Activated CD8-positive, alpha-beta memory T cell treated with anti-CD3 and anti-CD28 coated beads, Interleukin-2, amount 50 U/mL, for 48 hours (primary cell): ENCODE measurements around the gene CLCN7.

ENCODE experiments used
- DNase-seq: peaks from one replicate; pipeline ENCODE4 v3.0.0-alpha.2; 2020

The CLCN7 gene

DNA sequence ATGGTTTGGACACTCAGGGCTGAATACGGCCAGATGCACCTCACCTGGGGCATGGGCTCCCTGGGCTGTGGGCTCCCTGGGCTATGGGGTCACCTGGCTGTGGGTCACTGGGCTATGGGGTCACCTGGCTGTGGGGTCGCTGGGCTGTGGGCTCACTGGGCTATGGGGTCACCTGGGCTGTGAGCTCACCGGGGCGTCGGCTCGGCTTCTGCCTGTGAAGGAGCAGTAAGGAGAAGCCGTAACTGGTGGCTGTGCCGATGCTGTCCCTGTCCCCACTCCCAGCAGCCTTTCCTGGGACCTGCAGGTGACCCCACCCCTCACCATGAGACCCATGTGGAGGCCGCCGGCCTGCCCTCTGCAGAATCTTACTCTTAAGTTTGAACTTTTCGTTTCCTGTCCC is 45.8 kb downstream of the CLCN7 start:
- DNase-seq = no peak

DNA sequence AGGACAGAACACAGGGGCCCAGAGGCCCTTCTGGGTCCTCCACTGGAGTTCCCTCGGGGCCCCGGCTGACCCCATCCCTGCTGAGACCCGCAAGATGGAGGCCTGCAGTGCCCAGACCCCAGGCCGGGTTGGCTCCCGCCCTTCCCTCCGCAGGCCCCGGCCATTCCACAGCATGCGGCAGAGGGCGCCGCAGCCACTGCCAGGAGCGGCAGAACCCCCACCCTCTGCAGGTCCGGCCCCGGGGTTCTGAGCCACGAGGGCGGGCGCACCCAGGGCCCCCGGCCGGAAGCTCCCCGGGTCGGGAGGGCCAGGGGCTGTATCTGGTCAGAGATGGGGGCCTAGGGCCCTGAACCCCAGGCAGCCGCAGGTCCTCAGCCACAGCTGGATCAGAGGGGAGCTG is 46.3 kb downstream of the CLCN7 start:
- DNase-seq = peak; percentile 82

DNA sequence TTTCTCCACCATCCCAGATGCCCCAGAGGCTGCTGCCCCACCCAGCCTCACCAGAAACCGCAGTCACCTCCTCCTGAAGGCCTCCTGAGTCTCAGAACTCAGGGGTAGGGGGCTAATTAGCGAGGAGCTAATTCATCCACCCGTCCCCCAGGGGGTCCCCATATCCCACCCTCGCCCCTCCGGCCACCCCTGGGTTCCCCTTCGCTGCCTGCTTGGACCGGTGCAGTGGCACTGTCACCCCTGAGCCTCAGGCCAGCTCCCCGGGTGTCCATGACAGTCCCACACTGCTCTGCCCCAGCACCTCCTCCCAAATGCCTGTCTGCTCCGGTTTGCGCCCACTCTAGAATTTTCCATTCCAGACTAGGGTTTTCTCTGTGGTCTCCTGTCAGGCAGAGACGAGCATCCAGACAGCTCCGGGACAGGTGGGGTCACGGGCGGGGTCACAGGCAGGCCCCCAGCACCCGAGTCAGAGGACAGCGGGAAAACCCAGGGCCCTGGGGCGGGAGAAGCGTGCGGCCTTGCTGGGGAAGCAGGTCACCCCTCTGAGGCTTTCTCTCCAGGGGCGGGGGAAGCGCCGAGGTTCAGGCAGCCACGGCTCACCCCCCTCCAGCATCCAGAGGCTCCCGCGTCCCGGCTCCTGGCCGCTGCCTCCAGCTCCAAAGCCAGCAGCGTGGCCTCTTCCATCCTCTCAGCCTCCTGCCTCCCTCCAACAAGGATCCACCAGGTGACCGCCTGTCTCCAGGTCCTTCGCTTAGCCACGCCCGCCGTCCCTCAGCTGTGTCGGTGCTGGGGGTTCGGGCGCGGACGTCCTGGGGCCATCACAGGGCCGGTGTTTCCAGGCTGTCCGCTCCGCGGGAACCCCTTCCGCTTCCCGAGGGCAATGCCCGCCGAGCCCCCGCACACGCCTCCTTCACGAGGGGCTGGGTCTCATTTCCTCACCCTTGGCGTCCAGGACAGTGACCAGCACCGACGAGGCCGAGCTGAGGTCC is 47.1 kb downstream of the CLCN7 start:
- no peak for DNase-seq

DNA sequence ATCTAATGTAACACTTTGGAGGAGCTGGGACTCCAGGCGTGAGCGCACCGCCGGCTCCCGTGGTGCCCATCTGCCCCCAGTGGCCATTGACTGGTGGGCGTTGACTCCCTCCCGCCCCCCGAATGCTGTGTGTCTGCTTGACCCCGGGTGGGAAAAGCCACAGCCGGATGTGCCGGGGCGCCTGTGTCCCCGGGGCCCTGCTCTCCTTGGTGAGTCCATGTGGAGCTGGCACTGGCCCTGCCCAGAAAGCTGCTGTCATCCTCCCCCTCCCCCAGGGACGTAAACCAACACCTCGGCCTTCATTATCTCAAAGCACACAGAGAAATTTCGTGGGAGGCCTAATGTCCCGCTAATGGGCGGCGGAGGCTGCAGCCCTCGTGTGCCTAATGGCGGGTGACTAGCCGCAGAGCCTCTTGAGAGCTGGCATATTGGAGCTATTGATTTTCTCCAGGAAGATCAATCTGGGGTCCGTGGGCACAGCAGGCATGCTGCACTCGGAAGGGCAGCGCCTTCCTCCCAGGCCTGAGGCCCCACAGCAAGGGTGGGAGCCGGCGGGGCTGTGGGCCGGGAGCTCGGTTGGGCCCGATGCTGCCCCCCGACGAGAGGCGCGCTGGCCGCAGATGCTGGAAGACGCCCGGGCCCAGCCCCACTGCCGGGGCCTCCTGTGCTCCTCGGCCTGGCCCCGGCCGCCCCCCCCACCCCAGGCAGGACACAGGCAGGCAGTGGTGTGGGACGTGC is 47.9 kb downstream of the CLCN7 start:
- DNase-seq = no peak

DNA sequence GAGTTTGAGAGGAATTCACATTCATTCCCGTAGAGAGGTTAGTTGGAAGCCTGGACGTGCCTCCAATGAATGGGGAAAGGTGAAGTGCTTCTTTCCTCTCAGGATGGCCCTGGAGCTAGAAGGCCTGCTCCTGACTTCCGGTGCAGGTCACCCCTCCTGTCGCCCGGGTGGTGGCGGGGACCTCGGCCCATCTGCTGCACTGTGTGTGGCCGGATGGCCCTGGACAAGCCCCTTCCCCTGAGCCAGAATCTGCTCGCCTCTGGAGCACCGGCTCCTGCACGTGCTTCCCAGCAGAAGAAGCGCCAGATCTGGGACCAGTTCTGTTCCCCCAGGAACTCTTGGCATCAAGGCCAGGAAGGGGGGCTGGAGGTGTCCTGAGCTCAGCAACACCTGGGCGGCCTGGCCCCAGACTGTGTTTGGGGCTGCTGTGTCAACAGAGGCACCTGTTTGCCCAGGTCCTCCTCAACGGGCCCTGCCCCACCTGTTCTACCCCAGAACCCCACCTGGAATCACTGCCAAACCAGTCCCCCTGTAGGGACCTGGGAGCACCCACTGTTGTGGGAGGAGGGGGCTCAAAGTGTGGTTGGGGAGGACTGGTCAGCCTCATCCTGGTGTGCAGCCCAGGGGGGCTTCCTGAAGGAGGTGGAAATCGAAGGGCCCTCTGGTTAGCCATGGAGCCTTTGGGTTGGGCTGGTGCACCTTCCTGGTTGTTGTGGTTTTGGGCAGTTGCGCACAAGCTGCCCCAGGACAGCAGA is 49.0 kb downstream of the CLCN7 start:
- DNase-seq = no peak

DNA sequence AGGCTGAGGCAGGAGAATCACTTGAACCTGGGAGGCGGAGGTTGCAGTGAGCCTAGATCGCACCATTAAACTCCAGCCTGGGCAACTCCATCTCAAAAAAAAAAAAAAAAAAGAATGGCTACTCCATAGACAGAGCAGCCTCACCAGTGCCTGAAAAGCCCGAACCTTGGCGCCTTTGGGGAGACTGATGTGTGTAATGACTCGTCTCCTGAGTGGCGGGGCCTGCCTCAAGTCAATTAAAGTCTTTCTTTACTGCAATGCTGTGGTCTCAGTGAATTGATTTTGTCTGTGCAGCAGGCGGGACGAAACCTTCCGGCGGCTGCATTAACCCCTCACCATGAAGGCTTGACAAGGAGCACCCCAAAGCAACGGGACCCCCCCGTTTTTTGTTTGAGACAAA is 50.8 kb downstream of the CLCN7 start:
- no peak for DNase-seq

DNA sequence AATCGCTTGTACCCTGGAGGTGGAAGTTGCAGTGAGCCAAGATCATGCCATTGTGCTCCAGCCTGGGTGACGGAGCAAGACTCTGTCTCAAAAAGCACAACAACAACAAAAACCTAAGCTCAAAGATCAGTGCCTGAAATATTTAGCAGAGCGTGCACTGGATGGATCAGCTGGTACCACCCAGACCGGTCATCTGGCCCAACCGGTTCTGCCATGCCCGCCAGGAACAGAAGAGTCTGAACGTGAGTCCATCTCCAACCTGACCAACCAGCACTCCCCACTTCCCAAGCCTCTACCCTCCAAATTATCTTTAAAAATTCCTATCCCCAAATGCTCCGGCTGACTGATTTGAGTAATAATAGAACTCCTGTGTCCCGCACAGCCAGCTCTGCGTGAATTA is 52.8 kb downstream of the CLCN7 start:
- DNase-seq = no peak

DNA sequence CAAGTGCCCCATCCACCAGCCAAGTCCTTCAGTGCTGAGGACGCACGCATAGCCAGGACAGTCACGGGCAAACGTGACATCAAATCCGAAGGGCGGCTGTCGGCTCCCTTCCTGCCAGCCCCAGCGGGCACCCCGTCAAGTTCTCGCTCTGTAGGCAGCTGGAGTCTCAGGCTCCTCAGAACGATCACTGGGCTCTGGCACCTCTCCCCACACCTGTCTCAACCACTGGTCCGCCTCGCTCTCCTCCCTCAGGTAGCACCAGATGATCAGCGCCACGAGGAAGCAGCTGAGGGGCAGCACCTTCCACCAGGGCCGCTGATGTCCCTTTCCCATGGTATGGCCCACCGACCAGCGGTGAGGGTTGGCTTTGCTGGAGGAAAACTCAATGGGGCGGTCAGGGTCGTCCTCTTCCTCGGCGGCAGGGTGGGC is 54.7 kb downstream of the CLCN7 start:
- DNase-seq = no peak

DNA sequence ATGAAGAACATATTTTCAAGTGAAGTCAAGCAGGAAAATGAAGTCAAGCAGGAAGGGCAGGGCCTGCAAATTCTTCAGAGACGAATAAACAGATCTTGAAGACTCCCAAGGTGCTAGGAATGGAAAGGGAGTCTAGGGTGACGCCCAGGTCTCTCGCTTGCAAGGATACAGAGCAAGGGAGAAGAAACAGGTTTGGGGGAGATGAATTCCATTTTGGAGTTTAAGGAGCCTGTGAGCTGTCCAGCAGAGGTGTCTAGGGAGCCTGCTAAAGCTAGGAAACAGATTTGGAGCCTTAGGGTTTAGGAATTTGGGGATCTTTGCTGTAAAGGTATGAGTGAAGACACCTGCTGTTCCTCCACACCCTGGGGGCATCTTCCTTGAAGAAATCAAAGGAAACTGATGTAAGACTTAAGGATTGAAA is 58.3 kb downstream of the CLCN7 start:
- no peak for DNase-seq

DNA sequence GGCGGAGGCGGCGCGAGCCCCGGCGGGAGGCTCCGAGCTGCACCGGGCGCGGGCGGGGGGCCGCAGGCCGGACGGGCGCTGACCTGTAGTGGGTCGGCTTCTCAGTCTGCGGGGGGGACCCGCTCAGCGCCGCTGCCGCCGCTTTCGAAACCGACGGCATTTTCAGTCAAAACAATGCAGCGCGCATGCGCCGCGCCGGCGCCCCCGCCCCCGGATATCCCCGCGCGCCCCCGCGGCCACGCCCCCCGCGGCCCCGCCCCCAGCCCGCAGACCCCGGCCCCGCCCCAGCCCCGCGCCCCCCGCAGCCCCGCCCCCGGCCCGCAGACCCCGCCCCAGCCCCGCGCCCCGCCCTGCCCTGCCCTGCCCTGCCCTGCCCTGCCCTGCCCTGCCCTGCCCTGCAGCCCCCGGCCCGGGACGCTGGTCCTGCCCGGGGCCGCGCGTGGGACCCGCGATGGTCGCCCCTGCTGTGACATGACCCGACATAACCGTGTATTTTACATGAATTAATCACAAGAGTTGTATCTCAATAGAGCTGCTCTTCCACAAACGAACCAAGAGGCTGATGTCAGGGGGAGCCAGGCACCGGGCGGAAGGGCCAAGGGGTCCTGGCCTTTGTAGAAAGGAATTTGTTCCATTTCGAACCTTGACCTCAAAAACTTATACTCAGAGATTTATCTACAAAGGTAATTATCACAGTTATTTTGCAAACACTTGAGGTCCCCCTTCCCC is 60.1 kb downstream of the CLCN7 start, which contains the start of gene UNKL:
Gene UNKL (minus strand): TSS at position 173 of the 729 bp plus-strand sequence. CDS start 13 bp downstream, at position 160.
- DNase-seq = peak; percentile 92

DNA sequence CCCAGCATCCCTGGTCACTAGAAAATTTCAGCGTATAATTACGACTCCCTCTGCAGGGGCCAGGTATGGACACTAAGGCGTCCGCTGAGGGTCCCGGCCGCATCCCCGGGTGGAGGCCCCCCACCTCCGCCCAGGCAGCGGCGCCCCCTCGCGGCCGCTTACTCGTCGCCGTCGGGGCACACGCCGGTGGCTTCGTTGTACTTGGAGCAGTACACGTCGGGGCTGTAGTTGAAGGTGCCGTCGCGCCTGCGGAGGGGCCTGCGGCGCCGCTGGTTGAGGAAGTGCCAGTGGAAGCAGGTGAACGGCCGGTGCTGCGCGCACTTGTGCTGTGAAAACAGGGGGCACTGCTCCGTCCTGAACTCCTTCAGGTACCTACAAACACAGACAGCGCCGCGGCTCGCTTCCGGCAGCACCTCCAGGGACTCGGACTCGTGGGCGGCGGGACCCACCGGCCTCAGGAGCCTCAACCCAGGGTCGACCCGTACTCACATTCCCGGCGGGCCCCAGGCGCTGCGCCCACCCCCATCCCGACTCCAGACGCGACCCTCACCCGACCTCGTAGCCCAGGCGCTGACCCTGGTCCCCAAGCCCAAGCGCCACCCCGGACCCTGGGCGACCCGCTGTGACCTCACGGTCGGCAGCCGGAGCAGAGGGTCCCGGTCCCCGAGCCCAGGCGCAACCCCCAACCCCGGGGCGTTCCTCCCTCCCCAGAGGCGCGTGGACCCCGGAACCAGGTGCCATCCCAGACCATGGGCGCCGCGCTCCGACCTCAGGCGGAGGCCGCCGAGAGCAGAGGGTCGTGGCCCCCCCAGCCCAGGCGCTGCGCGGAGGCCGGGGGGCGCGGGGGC is 60.9 kb downstream of the CLCN7 start:
- peak; percentile 89 for DNase-seq

DNA sequence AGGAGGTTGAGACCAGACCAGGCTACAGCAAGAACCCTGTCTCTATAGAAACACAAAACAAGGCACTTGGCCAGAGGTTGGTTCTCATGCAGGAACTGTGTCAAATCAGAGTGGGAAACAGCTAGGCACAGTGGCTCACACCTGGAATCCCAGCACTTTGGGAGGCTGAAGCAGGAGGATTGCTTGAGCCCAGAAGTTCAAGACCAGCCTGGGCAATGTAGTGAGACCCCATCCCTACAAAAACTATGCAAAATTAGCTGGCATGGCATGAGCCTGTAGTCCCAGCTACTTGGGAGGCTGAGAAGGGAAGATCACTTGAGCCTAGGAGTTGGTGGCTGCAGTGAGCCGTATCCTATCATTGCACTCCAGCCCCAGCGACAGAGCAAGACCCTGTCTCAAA is 62.0 kb downstream of the CLCN7 start:
- no peak for DNase-seq

DNA sequence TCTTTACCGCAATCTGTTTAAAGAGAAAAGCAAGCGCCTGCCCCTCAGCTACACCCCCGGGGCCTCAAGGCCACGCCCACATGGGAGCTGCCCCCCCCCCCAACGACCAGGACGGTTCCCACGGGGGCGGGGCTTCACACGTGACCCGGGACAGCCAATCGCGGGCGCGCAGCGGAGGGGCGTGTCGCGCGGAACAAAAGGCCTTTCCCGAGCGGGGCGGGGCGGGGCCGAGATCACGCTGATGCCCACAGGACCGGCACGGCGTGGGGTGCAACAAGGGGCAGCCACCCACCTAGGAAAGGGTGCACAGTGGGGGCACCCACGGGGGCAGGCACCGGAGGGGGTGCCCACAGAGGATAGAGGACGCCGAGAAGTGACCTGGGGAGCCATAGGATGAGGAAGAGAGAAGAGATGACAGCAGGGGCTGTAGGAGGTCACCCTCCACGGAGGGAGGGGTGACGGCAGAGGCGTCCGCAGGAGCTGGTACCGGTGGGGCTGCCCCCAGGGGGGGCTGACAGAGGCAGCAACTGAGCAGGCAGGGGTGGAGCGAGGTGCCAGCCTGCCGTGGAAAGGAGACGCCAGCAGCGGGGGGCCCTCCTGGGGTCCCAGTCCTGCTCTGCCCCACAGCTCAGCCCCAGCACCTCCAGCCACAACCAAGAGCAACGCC is 66.5 kb downstream of the CLCN7 start:
- peak; percentile 99 for DNase-seq

DNA sequence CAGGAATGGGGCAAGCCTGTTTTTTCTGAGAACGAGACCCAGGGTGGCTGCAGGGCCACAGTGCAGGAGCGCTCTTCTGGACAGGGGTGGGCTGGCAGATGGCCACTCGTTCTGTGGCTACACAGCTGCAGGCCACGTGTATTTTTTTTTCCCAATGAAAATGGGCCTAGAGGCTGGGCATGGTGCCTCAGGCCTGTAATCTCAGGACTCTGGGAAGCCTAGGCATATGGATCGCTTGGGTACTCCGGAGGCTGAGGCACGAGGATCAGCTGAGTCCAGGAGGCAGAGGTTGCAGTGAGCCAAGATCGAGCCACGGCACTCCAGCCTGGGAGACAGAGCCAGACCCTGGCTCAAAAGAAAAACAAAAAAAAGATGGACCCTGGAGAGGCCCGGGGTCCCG is 67.1 kb downstream of the CLCN7 start:
- DNase-seq = no peak

DNA sequence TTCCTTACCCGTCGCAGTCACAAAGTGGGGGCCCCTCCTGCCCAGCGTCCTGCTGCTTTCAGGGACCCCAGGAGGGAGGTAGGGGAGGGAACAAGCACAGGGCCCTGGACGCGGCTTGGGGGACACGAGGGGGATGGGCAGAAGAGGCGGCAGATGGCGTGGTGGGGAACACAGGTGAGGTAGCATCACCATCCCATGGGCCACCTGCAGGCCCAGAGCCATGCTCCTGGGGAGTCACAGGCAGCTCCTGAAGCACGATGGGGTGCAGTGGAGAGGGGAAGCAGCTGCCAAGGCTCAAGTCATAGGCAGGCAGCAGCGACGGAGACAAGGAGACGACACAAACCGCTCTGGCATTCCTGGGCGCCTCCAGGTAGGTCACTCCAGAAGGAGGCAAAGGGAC is 71.1 kb downstream of the CLCN7 start:
- DNase-seq = no peak

DNA sequence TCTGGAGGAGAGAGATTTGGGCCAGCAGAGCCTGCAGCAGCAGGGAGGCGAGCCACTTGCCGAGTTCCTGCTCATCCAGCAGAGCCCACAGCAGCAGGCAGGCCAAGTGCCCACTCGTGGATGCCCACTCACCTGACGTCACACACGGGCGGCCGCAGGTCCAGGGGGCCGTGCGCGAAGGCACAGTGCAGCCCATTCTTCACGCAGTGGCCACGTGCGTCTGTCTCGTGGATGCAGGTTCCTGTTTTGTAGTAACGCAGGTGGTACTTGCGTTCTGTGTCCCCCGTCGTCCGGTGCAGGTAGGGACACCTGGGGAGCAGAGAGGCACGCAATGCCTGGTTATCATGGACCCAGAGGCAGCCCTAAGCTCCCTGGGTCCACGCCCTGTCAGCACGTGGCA is 71.8 kb downstream of the CLCN7 start:
- DNase-seq = no peak

DNA sequence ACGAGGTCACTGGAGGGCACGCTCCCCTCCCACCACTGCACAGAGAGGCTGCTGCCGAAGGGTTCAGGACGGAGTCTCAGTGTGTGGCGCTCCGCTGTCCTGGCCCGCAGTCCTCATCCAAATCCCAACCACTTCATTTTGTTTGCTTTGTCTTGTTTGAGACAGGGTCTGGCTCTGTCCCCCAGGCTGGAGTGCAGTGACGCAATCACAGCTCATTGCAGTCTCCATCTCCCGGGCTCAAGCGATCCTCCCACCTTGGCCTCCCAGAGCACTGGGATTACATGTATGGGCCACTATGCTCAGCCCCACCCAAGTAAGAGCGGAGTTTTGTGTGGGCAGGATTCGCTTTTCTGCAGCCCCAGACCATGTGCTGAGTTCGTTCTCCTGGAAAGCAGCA is 73.1 kb downstream of the CLCN7 start:
- no peak for DNase-seq

DNA sequence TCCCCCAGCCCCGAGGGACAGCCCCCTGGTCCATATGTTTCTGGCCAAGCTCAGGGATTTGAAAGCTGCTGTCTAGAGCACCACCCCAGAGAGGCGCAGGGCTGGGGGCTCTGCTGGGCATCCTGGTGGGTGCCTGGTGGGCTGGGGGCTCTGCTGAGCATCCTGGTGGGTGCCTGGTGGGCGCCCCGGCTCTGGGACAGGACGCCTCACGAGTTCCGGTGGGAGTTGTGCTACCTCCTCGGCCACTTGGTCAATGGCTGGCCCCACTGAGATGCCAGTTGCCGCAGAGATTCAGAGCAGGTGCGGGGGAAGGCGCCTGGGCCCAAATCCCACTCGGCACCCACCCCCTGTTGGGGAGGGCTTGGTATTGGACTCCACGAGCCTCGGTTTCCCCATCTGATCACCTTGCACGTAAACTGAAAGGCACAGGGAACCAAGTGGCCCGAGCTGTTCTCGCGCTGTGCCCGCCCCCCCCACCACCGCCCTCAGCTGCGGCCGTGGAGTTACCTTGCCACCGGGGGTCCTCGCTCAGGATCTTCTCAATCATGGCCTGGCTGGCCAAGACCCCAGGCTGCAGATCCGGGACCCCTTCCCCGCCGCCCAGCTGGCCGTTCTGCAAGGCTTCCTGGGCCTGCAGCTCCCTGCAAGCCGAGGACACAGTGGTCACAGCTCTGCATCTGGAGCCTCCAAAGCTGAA is 73.6 kb downstream of the CLCN7 start:
- no peak for DNase-seq

DNA sequence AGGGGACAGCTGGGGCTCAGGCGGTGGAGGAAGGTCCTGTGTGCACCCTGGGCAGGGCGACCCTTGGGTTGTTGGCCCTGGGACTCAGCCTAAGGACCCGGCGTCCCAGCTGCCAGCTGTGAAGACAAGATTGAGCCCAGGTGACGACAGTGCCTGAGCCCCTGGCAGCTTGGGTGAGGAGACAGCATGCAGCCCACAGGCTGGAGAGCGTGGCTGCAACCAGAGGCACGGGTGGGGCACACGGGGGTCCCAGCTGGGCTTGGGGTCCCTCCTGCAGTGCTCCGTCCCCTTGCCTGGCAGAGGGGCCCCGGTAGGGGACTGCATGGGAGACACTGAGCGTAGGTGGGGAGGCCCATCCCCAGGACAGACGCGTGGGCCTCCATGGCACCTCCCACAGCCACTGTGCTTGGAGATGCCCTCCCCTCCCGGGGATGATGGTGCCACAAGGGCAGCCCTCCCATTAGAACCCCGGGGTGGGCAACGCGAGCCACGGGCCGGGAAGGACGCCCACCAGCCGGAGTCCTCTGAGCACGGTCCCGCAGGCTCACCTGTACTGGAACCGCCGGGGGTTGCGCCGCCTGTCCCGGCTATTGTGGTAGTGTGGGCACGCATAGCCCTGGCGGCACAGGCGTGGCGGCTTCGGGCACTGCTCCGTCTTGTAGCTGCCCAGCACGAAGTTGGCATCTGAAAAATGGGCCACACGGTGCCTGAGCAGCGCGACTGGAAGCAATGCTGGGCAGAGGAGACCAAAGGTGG is 75.8 kb downstream of the CLCN7 start:
- DNase-seq = no peak
